Uterus (tissue), 4 donors: ENCODE data around the gene GALNT11. TPM values are rescaled to one million over a fixed set of nuclear protein-coding genes. Genes with fewer than 3 reads are reported as not detected.
"Not testable (repeated sequence)": the region's sequence is repeated elsewhere in the genome, so short reads cannot be mapped to it uniquely, and the experiment has no call there.

Experiments
- DNase-seq, 2 donors: peaks; one replicate each; pipeline ENCODE4 v3.0.0-alpha.2; 2019 to 2020
- H3K27ac ChIP-seq, 2 donors: fragments of 200-600 bp; sonication (generic); 1 replicate in 1 of 2; 2 replicates in 1 of 2; pipeline ENCODE4 v1.5.1; 2016 to 2018
- H3K27me3 ChIP-seq, 2 donors: fragments of 200-600 bp; sonication (generic); one replicate each; pipeline ENCODE4 v1.5.1; 2018 to 2019; ENCODE audit warnings: control low read depth in 1 of 2
- H3K36me3 ChIP-seq, 2 donors: fragments of 200-600 bp; sonication (generic); one replicate each; pipeline ENCODE4 v1.5.1; 2019; ENCODE audit warnings: control low read depth in 1 of 2
- H3K4me1 ChIP-seq, 2 donors: fragments of 200-600 bp; sonication (generic); one replicate each; pipeline ENCODE4 v1.5.1; 2018 to 2019; ENCODE audit warnings: control low read depth in 1 of 2
- H3K4me3 ChIP-seq, 2 donors: fragments of 200-600 bp; sonication (generic); 1 replicate in 1 of 2; 2 replicates in 1 of 2; pipeline ENCODE4 v1.5.1; 2018 to 2019; ENCODE audit warnings: mild to moderate bottlenecking in 1 of 2
- H3K9me3 ChIP-seq, 2 donors: fragments of 200-600 bp; sonication (generic); one replicate each; pipeline ENCODE4 v1.5.1; 2019; ENCODE audit warnings: control low read depth in 1 of 2
- CTCF ChIP-seq, 4 experiments: fragments of 200-600 bp in 2 of 4; fragments of 450-650 bp in 2 of 4; sonication (generic) in 2 of 4; IDR thresholded peaks; one replicate each; pipeline ENCODE4 v1.5.1; 2016 to 2019; ENCODE audit warnings: antibody characterized with exemption in 4 of 4, mild to moderate bottlenecking in 2 of 4, moderate library complexity in 1 of 4
- POLR2A ChIP-seq, 2 donors: fragments of 450-650 bp; IDR thresholded peaks; one replicate each; pipeline ENCODE4 v1.6.1; 2016; ENCODE audit warnings: antibody characterized with exemption in 2 of 2, mild to moderate bottlenecking in 1 of 2, moderate library complexity in 1 of 2
- intact Hi-C: fragments of 100-400 bp; cut with DNase I; formaldehyde crosslinking; loops from one replicate; pipeline ENCODE4 v1.15.1; 2023; ENCODE audit warnings: low total_unique reads
- total RNA-seq, 4 donors: library from RNA; depleted of rRNA in 3 of 4; stranded (reverse); fragments of >200 nt in 3 of 4; gene quantifications; one replicate each; pipeline versions ENCODE4 v1.1.0 to v1.2.4, GENCODE V29; 2014 to 2023
- donor health status: DM: yes; HTN: yes; CAD: no.

The GALNT11 gene
- total RNA-seq, 4 donors from 2014 or later, result 30.3 to 91.9 (median 34.4) TPM

GRCh38 chr7:152078025-152078424 lies 52.6 kb downstream of the GALNT11 start:
- Histone ChIP-seq H3K36me3 (no peaks in the 10 kb centered on the region), H3K27ac (no peak overlapping the region), H3K4me1 (no peaks in the 10 kb centered on the region), H3K4me3 (no peak overlapping the region), H3K9me3 (no peaks in the 10 kb centered on the region), H3K27me3 (no peaks in the 10 kb centered on the region)
- no peak for TF ChIP-seq CTCF (IDR thresholded peaks at IDR 0.05)
- no peak for DNase-seq
- intact Hi-C loops, result no loop called here

- TF ChIP-seq CTCF (IDR thresholded peaks at IDR 0.05) (no peak), POLR2A (IDR thresholded peaks at IDR 0.05) (no peak)
- Histone ChIP-seq H3K4me3 (no peak overlapping the region), H3K9me3 (no peaks in the 10 kb centered on the region), H3K27ac (no peak overlapping the region), H3K4me1 (no peaks in the 10 kb centered on the region), H3K36me3 (no peaks in the 10 kb centered on the region), H3K27me3 (no peaks in the 10 kb centered on the region)
- intact Hi-C loops, result no loop called here
- no peak for DNase-seq
These were observed 53.3 kb downstream of the GALNT11 start for GRCh38 chr7:152078786-152079185.

GRCh38 chr7:152081088-152081487 lies 55.6 kb downstream of the GALNT11 start:
- no peaks in the 10 kb centered on the region for H3K4me1 ChIP-seq
- H3K27ac ChIP-seq, result no peak overlapping the region
- no peaks in the 10 kb centered on the region for H3K27me3 ChIP-seq
- no peaks in the 10 kb centered on the region for H3K9me3 ChIP-seq
- TF ChIP-seq CTCF (IDR thresholded peaks at IDR 0.05) (no peak), POLR2A (IDR thresholded peaks at IDR 0.05) (no peak)
- H3K4me3 ChIP-seq, result no peak overlapping the region
- intact Hi-C loops, result no loop called here
- H3K36me3 ChIP-seq, result no peaks in the 10 kb centered on the region
- DNase-seq, result no peak

- H3K36me3 ChIP-seq, DNase-seq, H3K9me3 ChIP-seq, intact Hi-C loops, H3K4me3 ChIP-seq, H3K27ac ChIP-seq, H3K27me3 ChIP-seq, H3K4me1 ChIP-seq: not testable (repeated sequence)
These were observed 56.7 kb downstream of the GALNT11 start for GRCh38 chr7:152082073-152082721.

- TF ChIP-seq CTCF (IDR thresholded peaks at IDR 0.05) (no peak), POLR2A (IDR thresholded peaks at IDR 0.05) (no peak)
- no peak overlapping the region for H3K4me3 ChIP-seq
- no peaks in the 10 kb centered on the region for H3K4me1 ChIP-seq
- no peak overlapping the region for H3K27ac ChIP-seq
- H3K9me3 ChIP-seq, result peaks cover 0 to 8% of the 10 kb centered on the region in 2 donors
- intact Hi-C loops, result no loop called here
- DNase-seq, result no peak
- H3K36me3 ChIP-seq, result no peaks in the 10 kb centered on the region
- no peaks in the 10 kb centered on the region for H3K27me3 ChIP-seq
These were observed 59.7 kb downstream of the GALNT11 start for GRCh38 chr7:152085131-152085530.

- Histone ChIP-seq H3K4me3 (no peak overlapping the region), H3K27ac (no peak overlapping the region), H3K27me3 (no peaks in the 10 kb centered on the region), H3K4me1 (no peaks in the 10 kb centered on the region), H3K9me3 (peaks cover 0 to 8% of the 10 kb centered on the region in 2 donors), H3K36me3 (no peaks in the 10 kb centered on the region)
- DNase-seq, result no peak
- no peak for TF ChIP-seq POLR2A (IDR thresholded peaks at IDR 0.05)
- TF ChIP-seq CTCF (IDR thresholded peaks at IDR 0.05), result no peak
- intact Hi-C loops, result no loop called here
These were observed 61.0 kb downstream of the GALNT11 start for GRCh38 chr7:152086513-152086912.
